Aorta (tissue), 5 donors: ENCODE data around the gene GVQW3. TPM values are rescaled to one million over a fixed set of nuclear protein-coding genes. Genes with fewer than 3 reads are reported as not detected.

ENCODE experiments used
- ATAC-seq: fragments of 200-7000 bp; cut with Tn5 transposase; one replicate; pipeline ENCODE4 v1.9.1; 2022; ENCODE audit warnings: moderate library complexity; ENCODE audit not compliant: low FRiP score
- DNase-seq, 2 donors: peaks; one replicate each; pipeline ENCODE4 v3.0.0-alpha.2; 2020
- H3K27ac ChIP-seq, 2 donors: one replicate each; pipeline ENCODE4 v1.5.1; 2013; ENCODE audit warnings: low read length in 2 of 2, mild to moderate bottlenecking in 2 of 2, moderate library complexity in 2 of 2, control low read depth in 1 of 2, inconsistent platforms in 1 of 2, low read depth in 1 of 2
- H3K27me3 ChIP-seq, 2 donors: one replicate each; pipeline ENCODE4 v1.6.1; 2013; ENCODE audit warnings: control low read depth in 1 of 2, low read length in 1 of 2, mild to moderate bottlenecking in 1 of 2, moderate library complexity in 1 of 2; ENCODE audit not compliant: insufficient read depth in 2 of 2, control insufficient read depth in 1 of 2
- H3K36me3 ChIP-seq, 2 donors: one replicate each; pipeline ENCODE4 v1.6.1; 2013; ENCODE audit warnings: control low read depth in 1 of 2, low read length in 1 of 2, mild to moderate bottlenecking in 1 of 2; ENCODE audit not compliant: insufficient read depth in 2 of 2, control insufficient read depth in 1 of 2
- H3K4me1 ChIP-seq, 2 donors: one replicate each; pipeline ENCODE4 v1.6.1; 2013; ENCODE audit warnings: low read length in 2 of 2, control low read depth in 1 of 2, mild to moderate bottlenecking in 1 of 2, moderate library complexity in 1 of 2; ENCODE audit not compliant: insufficient read depth in 2 of 2, control insufficient read depth in 1 of 2
- H3K4me3 ChIP-seq, 2 donors: one replicate each; pipeline ENCODE4 v1.5.1; 2013; ENCODE audit warnings: low read length in 2 of 2, control low read depth in 1 of 2, mild to moderate bottlenecking in 1 of 2
- H3K9me3 ChIP-seq: one replicate; pipeline ENCODE4 v1.6.1; 2013; ENCODE audit warnings: mild to moderate bottlenecking, low read length; ENCODE audit not compliant: control insufficient read depth
- WGBS, 2 donors: extraction: QIAGEN DNeasy Blood & Tissue Kit; methylation state at CpG; one replicate each; pipeline ENCODE4 v1.1.7; 2013; 5-methylcytosine and 5-hydroxymethylcytosine counted together
- intact Hi-C, 2 donors: fragments of 100-400 bp; cut with DNase I; formaldehyde crosslinking; loops; one replicate each; pipeline versions ENCODE4 v1.14.2 to v1.15.0; 2022
- polyA plus RNA-seq, 2 donors: library from polyadenylated mRNA; stranded (reverse); fragments of 200-250 nt; gene quantifications; one replicate each; pipeline ENCODE4 v1.2.3, GENCODE V29; 2013
- total RNA-seq, 2 donors: library from RNA; stranded (reverse); fragmentation: NEBNext Ultra II Directional; extraction: Animal tissue kit (Norgen Biotek cat#: 25700); gene quantifications; one replicate each; pipeline ENCODE4 v1.2.1, GENCODE V29; 2021
- donor health status: healthy with polysubstance abuse.
- donor health status: Bipolar disorder and iron deficiency.
- donor health status: DM: no; HTN: no; CAD: no.
- donor health status: DM: no; HTN: no; CAD: no.
- donor health status: DM: yes; HTN: yes; CAD: no.

GVQW3 gene
- total and polyA plus RNA-seq, 4 donors, result 0.50 to 3.7 (median 1.9) TPM

GRCh38 chr11:76445121-76446084 lies 64.3 kb downstream of the GVQW3 start:
- H3K27me3 ChIP-seq, result no peaks in the 10 kb centered on the region
- ATAC-seq (peak; percentile 84), DNase-seq (peak; percentile 84 to 92)
- no peaks in the 10 kb centered on the region for H3K36me3 ChIP-seq
- no peaks in the 10 kb centered on the region for H3K4me1 ChIP-seq
- intact Hi-C loops, result loop anchor here (2.0 to 10.0 kb wide), 3 partner anchors 65 to 238 kb away; partner anchors contain the start of genes WNT11 (in 2 of the 2), GVQW3 (in 1 of the 2) and THAP12 (in 1 of the 2)
- peak overlapping the region; percentile 31 to 72 for H3K27ac ChIP-seq
- WGBS, 2 donors, result 1% methylated on average over 42 to 56 of the region's 56 CpGs
- H3K4me3 ChIP-seq, result peak overlapping the region; percentile 92 to 93
- no peaks in the 10 kb centered on the region for H3K9me3 ChIP-seq

DNA sequence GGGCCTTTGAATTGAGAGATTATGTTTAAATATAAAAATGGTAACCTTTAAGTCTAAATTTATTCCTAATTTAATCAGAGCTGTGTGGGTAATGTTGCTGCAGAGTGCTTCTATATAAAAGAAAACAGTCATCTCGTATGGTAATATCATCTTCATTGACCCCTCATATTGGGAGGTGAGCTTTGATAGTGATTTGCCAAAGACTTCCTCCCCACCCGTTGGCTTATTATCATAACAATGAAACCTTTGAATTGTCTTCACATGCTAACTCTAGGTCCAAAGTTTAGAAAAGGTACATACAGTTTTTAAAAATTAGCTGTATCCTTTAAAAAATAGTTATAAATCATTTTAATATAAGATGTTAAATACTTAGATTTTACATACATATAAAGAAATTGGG lies 67.4 kb downstream of the GVQW3 start:
- no peak overlapping the region for H3K27ac ChIP-seq
- intact Hi-C loops, result loop anchor here (5.0 to 10.0 kb wide), 2 partner anchors 66 to 241 kb away; partner anchors contain the start of gene WNT11 (in 2 of the 2)
- H3K4me1 ChIP-seq, result no peaks in the 10 kb centered on the region
- DNase-seq (no peak), ATAC-seq (no peak)
- no peak overlapping the region for H3K4me3 ChIP-seq
- no peaks in the 10 kb centered on the region for H3K9me3 ChIP-seq
- H3K27me3 ChIP-seq, result no peaks in the 10 kb centered on the region
- WGBS, 2 donors, result 39 to 44% methylated on average over 2 of the region's 2 CpGs
- H3K36me3 ChIP-seq, result no peaks in the 10 kb centered on the region

- DNase-seq, result no peak
- H3K27ac ChIP-seq, result no peak overlapping the region
- no peaks in the 10 kb centered on the region for H3K27me3 ChIP-seq
- intact Hi-C loops, result no loop called here
- no peak for ATAC-seq
- WGBS, 2 donors, result 83 to 88% methylated on average over 6 of the region's 6 CpGs
- H3K4me3 ChIP-seq, result no peak overlapping the region
- H3K9me3 ChIP-seq, result no peaks in the 10 kb centered on the region
- peaks cover 0 to 2% of the 10 kb centered on the region in 2 donors for H3K36me3 ChIP-seq
- no peaks in the 10 kb centered on the region for H3K4me1 ChIP-seq
These were observed 72.1 kb downstream of the GVQW3 start for GRCh38 chr11:76453248-76453647.

- no peak for DNase-seq
- Histone ChIP-seq H3K36me3 (peaks cover 0 to 4% of the 10 kb centered on the region in 2 donors), H3K27ac (no peak overlapping the region), H3K9me3 (no peaks in the 10 kb centered on the region), H3K4me3 (no peak overlapping the region), H3K27me3 (no peaks in the 10 kb centered on the region), H3K4me1 (no peaks in the 10 kb centered on the region)
- ATAC-seq, result no peak
- intact Hi-C loops, result no loop called here
- WGBS, 2 donors, result 29 to 30% methylated on average over 2 of the region's 2 CpGs
These were observed 74.2 kb downstream of the GVQW3 start for GRCh38 chr11:76455331-76455730.

GRCh38 chr11:76455931-76456330 lies 74.8 kb downstream of the GVQW3 start:
- Histone ChIP-seq H3K4me3 (no peak overlapping the region), H3K27ac (no peak overlapping the region), H3K9me3 (no peaks in the 10 kb centered on the region), H3K27me3 (no peaks in the 10 kb centered on the region), H3K4me1 (no peaks in the 10 kb centered on the region), H3K36me3 (peaks cover 0 to 5% of the 10 kb centered on the region in 2 donors)
- ATAC-seq (no peak), DNase-seq (no peak)
- intact Hi-C loops, result no loop called here

DNA sequence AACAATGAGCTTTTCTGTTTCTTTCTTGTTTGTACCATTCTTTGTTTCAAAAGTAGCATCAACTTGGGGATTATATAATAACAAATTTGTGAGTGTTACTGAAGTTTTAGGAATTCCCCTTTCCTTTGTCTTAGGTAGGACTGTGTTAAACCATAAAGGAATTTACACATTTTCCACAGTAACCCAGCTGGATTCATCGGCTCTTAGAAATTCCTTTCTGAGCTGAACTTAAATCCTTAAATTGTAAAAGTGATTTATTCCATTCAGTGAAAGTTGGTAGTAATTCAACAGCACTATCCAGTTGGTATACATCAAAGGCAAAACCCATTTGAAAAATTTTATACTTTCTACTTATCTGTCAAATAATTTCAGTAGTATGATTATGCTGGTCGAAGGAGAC lies 75.4 kb downstream of the GVQW3 start:
- DNase-seq (no peak), ATAC-seq (no peak)
- intact Hi-C loops, result no loop called here
- WGBS, 2 donors, result 69 to 78% methylated on average over 2 of the region's 2 CpGs
- no peaks in the 10 kb centered on the region for H3K9me3 ChIP-seq
- no peak overlapping the region for H3K27ac ChIP-seq
- H3K36me3 ChIP-seq, result peaks cover 0 to 5% of the 10 kb centered on the region in 2 donors
- no peaks in the 10 kb centered on the region for H3K4me1 ChIP-seq
- H3K27me3 ChIP-seq, result no peaks in the 10 kb centered on the region
- no peak overlapping the region for H3K4me3 ChIP-seq

Other genes with a start within 250 kb of the GVQW3 start
- gene WNT11, start 174.8 kb upstream of the GVQW3 start, total RNA-seq, result 10 to 100 TPM in 1 of 2 donors, 1 to 10 TPM in 1; 7.4 to 30.0 TPM
- gene WNT11, start 174.8 kb upstream of the GVQW3 start, polyA plus RNA-seq, result under 1 TPM; 0.25 to 0.87 TPM
- 10 to 100 TPM; 36.7 to 41.0 TPM for gene THAP12, start 191 bp upstream of the GVQW3 start, total RNA-seq
- 10 to 100 TPM; 20.4 to 27.7 TPM for gene THAP12, start 191 bp upstream of the GVQW3 start, polyA plus RNA-seq
- 10 to 100 TPM; 25.1 to 35.0 TPM for gene EMSY, start 63.7 kb downstream of the GVQW3 start, total RNA-seq
- gene EMSY, start 63.7 kb downstream of the GVQW3 start, polyA plus RNA-seq, result 10 to 100 TPM in 1 of 2 donors, 1 to 10 TPM in 1; 3.6 to 10.4 TPM